GM10266 (cell line): Measurements from ENCODE around the gene SPIB.

Experiments
- DNase-seq: peaks from one replicate; pipeline ENCODE4 v3.0.0; 2012; ENCODE audit errors: extremely low spot score
- CTCF ChIP-seq: IDR thresholded peaks from 2 replicates; pipeline ENCODE4 v1.5.1; 2012; ENCODE audit warnings: mild to moderate bottlenecking, low read depth; ENCODE audit not compliant: control insufficient read depth, insufficient read depth; ENCODE audit errors: missing control alignments

SPIB gene

DNA sequence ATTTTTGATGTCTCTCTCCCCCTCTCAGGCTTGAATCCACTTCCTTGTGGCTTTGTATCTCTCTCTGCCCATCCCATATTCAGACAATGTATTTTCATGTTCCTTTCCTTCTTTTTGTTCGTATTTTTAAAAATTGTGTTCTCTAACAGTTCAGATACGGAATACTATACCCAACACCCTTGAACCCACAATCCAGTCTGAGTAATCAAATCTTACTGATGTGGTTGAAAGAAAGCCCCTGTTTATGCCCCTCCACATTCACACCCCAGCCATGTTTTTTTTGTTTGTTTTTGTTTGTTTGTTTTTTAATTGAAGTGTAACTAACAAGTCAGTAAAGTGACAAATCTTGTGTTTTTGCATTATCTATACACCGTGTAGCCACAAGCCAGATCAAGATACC is 1.4 kb downstream of the SPIB start:
- DNase-seq, result no peak
- no peak for TF ChIP-seq CTCF

GRCh38 chr19:50420808-50421207 is 2.1 kb downstream of the SPIB start:
- TF ChIP-seq CTCF, result no peak
- no peak for DNase-seq

DNA sequence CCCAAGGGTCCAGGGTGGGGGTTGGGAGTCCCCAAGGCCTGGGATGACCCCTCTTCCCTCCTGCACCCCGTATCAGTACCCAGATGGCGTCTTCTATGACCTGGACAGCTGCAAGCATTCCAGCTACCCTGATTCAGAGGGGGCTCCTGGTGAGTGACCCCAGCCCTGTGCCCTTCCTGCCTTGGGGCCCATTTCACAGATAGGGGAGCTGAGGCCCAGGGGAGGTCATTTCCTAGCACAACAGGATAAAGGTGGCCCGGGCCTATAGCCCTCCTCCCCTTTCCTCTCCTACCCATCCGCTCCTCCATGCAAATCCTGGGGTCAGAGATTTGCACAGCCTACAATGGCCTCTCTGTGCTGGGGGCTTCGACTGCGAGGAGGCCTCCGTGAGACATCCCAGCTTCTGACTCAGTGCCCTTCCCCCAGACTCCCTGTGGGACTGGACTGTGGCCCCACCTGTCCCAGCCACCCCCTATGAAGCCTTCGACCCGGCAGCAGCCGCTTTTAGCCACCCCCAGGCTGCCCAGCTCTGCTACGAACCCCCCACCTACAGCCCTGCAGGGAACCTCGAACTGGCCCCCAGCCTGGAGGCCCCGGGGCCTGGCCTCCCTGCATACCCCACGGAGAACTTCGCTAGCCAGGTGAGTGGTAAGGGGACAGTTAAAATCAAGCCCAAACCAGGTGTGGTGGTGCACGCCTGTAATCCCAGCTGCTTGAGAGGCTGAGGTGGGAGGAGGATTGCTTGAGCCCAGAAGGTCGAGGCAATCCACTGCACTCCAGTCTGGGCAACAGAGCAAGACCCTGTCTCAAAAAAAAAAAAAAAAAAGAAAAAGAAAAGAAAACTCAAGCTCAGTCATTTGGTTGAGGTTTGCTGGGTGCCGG is 3.9 kb downstream of the SPIB start:
- TF ChIP-seq CTCF, result no peak
- DNase-seq, result no peak

DNA sequence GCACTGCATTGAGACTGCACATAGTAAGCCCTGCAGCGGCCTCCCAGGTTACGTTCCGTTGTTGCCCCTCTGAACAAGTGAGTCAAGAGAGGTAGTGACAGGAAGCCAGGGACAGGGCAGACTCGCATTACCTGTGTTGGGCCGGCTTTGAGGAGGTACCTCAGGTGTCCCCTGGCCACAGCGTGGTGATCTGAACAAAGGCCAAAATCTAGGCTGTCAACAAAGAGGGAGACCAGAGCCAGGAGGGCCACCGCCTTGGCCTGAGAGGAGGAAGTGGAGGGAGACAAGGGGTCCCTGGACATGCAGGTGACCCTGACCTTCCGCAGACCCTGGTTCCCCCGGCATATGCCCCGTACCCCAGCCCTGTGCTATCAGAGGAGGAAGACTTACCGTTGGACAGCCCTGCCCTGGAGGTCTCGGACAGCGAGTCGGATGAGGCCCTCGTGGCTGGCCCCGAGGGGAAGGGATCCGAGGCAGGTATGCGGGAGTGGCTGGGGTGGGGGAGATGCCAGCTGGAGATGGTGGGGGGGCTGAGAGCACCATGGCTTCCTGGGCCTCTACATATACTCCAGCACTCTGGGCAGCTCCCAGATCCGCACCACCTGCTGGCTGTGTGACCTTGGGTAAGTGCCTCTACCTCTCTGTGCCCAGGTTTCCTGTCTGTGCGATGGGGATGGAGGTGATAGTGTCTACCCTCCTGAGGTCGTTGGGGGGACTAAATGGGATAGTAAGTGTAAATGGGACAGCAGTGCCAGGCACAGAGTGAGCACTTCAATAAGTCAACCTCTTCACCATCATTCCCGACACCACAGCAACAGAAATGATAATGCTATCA is 4.8 kb downstream of the SPIB start:
- no peak for TF ChIP-seq CTCF
- DNase-seq, result no peak

DNA sequence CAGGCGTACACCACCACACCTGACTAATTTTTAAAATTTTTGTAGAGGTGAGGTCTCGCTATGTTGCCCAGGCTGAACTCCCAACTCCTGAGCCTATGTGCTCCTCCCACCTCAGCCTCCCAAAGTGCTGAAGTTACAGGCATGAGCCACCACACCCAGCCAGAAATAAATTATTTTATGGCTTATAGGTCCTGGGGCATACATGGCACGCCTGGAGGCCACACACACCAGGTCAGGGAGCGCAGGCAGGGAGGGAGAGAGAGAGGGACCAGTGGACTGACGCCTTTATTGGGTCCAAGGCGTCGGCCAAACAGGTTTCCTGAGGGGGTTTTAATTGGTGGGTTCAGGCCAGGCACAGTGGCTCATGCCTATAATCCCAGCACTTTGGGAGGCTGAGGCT is 6.8 kb downstream of the SPIB start:
- TF ChIP-seq CTCF, result no peak
- DNase-seq, result no peak

DNA sequence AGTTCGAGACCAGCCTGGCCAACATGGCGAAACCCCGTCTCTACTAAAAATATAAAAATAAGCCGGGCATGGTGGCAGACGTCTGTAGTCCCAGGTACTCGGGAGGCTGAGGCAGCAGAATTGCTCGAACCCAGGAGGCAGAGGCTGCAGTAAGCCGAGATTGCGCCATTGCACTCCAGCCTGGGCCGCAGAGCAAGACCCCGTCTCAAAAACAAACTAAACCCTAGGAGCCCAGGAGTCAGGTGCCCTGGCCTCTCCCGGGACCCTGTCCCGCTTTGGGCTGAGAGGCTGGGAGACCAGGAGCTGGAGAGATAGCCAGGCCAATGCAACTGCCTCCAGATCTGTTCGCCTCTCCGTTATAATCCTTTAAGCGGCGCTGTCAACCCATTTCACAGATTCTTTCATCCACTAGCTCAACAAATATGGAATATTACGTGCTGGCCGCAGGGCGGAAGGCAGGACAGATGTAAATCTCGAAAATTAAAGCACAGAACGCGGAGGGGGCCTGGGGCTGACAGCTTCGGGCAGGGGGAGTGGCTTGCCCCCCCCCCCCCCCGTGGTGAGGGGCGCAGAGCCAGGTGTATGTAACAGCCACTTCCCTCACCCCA is 8.7 kb downstream of the SPIB start:
- no peak for DNase-seq
- no peak for TF ChIP-seq CTCF
